SK-N-SH (cell line): ENCODE results near the gene RASIP1. TPM values are rescaled to one million over a fixed set of nuclear protein-coding genes. Genes with fewer than 3 reads are reported as not detected.

Source experiments
- CTCF ChIA-PET: fragments of 300-600, 350-600 bp; formaldehyde crosslinking; extraction: SDS; loops from one replicate; lab custom pipeline; 2021; lab: Yijun Ruan, JAX
- POLR2A ChIA-PET: fragments of 350-600 bp; sonication (Branson Sonifier 250); formaldehyde crosslinking; extraction: SDS; loops from one replicate; lab custom pipeline; 2020; ENCODE audit warnings: antibody characterized with exemption, inconsistent platforms; lab: Yijun Ruan, JAX
- DNase-seq: peaks from one replicate; pipeline ENCODE4 v3.0.0; 2012
- H2AFZ ChIP-seq: fragments of 200-600 bp; sonication (generic); 2 replicates; pipeline ENCODE4 v1.8.1; 2016; ENCODE audit warnings: antibody characterized with exemption, mild to moderate bottlenecking, low read depth
- H3F3A ChIP-seq: fragments of 200-600 bp; sonication (generic); replicated peaks from 2 replicates; pipeline ENCODE3; 2016; ENCODE audit warnings: antibody characterized with exemption, mild to moderate bottlenecking; ENCODE audit not compliant: insufficient read depth
- H3K27ac ChIP-seq, 2 experiments: fragments of 200-500 bp in 1 of 2; fragments of 200-600 bp in 1 of 2; sonication (Bioruptor generic) in 1 of 2; sonication (generic), shearing (Covaris generic) in 1 of 2; 2 replicates each; pipeline versions ENCODE4 v1.5.1 to v1.6.1; 2014 to 2016; ENCODE audit warnings: low read depth in 2 of 2, inconsistent platforms in 1 of 2, low read length in 1 of 2, mild to moderate bottlenecking in 1 of 2, mixed read lengths in 1 of 2
- H3K27me3 ChIP-seq: fragments of 200-600 bp; sonication (generic), shearing (Covaris generic); 2 replicates; pipeline ENCODE4 v1.6.1; 2016; ENCODE audit warnings: mixed run types; ENCODE audit not compliant: insufficient read depth
- H3K36me3 ChIP-seq, 2 experiments: fragments of 200-500 bp in 1 of 2; fragments of 200-600 bp in 1 of 2; sonication (Bioruptor generic) in 1 of 2; sonication (generic) in 1 of 2; replicated peaks in 1 of 2; 2 replicates each; pipeline versions ENCODE3 to v1.5.1; 2014 to 2016; ENCODE audit warnings: low read length in 1 of 2, mild to moderate bottlenecking in 1 of 2; ENCODE audit not compliant: insufficient read depth in 2 of 2, control insufficient read depth in 1 of 2
- H3K4me1 ChIP-seq, 2 experiments: fragments of 200-500 bp in 1 of 2; fragments of 200-600 bp in 1 of 2; sonication (Bioruptor generic) in 1 of 2; sonication (generic), shearing (Covaris generic) in 1 of 2; 2 replicates each; pipeline versions ENCODE4 v1.5.1 to v1.6.1; 2014 to 2016; ENCODE audit warnings: low read depth in 1 of 2, low read length in 1 of 2, mixed run types in 1 of 2; ENCODE audit not compliant: insufficient read depth in 2 of 2, control insufficient read depth in 1 of 2
- H3K4me2 ChIP-seq: fragments of 200-600 bp; sonication (generic), shearing (Covaris generic); 2 replicates; pipeline ENCODE4 v1.6.1; 2017; ENCODE audit warnings: mixed run types
- H3K4me3 ChIP-seq, 2 experiments: fragments of 200-500 bp in 1 of 2; fragments of 200-600 bp in 1 of 2; sonication (Bioruptor generic) in 1 of 2; sonication (generic), shearing (Covaris generic) in 1 of 2; 2 replicates each; pipeline versions ENCODE4 v1.5.1 to v1.8.1; 2014 to 2016; ENCODE audit warnings: low read depth in 2 of 2, inconsistent platforms in 1 of 2, low read length in 1 of 2, mild to moderate bottlenecking in 1 of 2, mixed read lengths in 1 of 2, moderate library complexity in 1 of 2
- H3K79me2 ChIP-seq: fragments of 200-600 bp; sonication (generic); 2 replicates; pipeline ENCODE4 v1.8.1; 2017; ENCODE audit warnings: mild to moderate bottlenecking; ENCODE audit not compliant: insufficient read depth
- H3K9ac ChIP-seq: fragments of 200-600 bp; sonication (generic); 2 replicates; pipeline ENCODE4 v1.6.1; 2017; ENCODE audit warnings: mixed run types
- H3K9me2 ChIP-seq: fragments of 200-600 bp; sonication (generic); 2 replicates; pipeline ENCODE4 v1.6.1; 2017; ENCODE audit warnings: mixed run types
- H3K9me3 ChIP-seq: fragments of 200-600 bp; sonication (generic); 2 replicates; pipeline ENCODE4 v1.6.1; 2017; ENCODE audit warnings: mixed run types, mild to moderate bottlenecking, moderate library complexity
- H4K20me1 ChIP-seq: fragments of 200-600 bp; sonication (generic); 2 replicates; pipeline ENCODE4 v1.6.1; 2017; ENCODE audit warnings: mild to moderate bottlenecking, mixed run types; ENCODE audit not compliant: insufficient read depth
- MEF2A ChIP-seq: IDR thresholded peaks from 2 replicates; pipeline ENCODE4 v1.4.0; 2012; ENCODE audit warnings: low read depth, borderline replicate concordance
- REST ChIP-seq: IDR thresholded peaks from 2 replicates; pipeline ENCODE4 v1.6.1; 2012; ENCODE audit warnings: mild to moderate bottlenecking, low read depth, low read length, moderate library complexity
- WGBS: methylation state at CpG from one replicate; pipeline ENCODE4 v1.1.6; 2017; ENCODE audit warnings: low lambda C conversion rate; 5-methylcytosine and 5-hydroxymethylcytosine counted together
- polyA plus RNA-seq, 3 experiments: library from polyadenylated mRNA; depleted of rRNA; stranded (reverse); fragments of >200 nt; gene quantifications; 2 replicates each; pipeline ENCODE4 v1.2.3, GENCODE V29; 2012
- TF ChIP-seq, protein P1 (sequence below): fragments of 200-600 bp; sonication (generic); IDR thresholded peaks from 2 replicates; pipeline ENCODE4 v1.6.1; 2017; ENCODE audit warnings: antibody characterized with exemption, mild to moderate bottlenecking, moderate library complexity
- TF ChIP-seq, protein P2 (sequence below): IDR thresholded peaks from 2 replicates; pipeline ENCODE4; 2012

Gene RASIP1
- polyA plus RNA-seq, 1 of the 3 experiments (the other 2 are of a cell fraction), result 0.41 TPM

GRCh38 chr19:48671446-48671995 is 68.9 kb downstream of the RASIP1 start:
- no peak for DNase-seq
- no peak for TF ChIP-seq MEF2A
- TF ChIP-seq, protein P1, sequence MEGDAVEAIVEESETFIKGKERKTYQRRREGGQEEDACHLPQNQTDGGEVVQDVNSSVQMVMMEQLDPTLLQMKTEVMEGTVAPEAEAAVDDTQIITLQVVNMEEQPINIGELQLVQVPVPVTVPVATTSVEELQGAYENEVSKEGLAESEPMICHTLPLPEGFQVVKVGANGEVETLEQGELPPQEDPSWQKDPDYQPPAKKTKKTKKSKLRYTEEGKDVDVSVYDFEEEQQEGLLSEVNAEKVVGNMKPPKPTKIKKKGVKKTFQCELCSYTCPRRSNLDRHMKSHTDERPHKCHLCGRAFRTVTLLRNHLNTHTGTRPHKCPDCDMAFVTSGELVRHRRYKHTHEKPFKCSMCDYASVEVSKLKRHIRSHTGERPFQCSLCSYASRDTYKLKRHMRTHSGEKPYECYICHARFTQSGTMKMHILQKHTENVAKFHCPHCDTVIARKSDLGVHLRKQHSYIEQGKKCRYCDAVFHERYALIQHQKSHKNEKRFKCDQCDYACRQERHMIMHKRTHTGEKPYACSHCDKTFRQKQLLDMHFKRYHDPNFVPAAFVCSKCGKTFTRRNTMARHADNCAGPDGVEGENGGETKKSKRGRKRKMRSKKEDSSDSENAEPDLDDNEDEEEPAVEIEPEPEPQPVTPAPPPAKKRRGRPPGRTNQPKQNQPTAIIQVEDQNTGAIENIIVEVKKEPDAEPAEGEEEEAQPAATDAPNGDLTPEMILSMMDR, result no peak
- TF ChIP-seq REST, result no peak
- CTCF ChIA-PET, result interaction anchor here (1.5 kb wide), 1 partner anchor 26 kb away, joined by 4 read pairs; the partner anchor contains the start of gene CA11
- Histone ChIP-seq H3F3A (no peaks in the 10 kb centered on the region), H3K27ac (no peak overlapping the region), H3K4me3 (no peak overlapping the region), H3K79me2 (no peaks in the 10 kb centered on the region), H4K20me1 (no peaks in the 10 kb centered on the region), H3K9ac (no peak overlapping the region), H3K36me3 (no peaks in the 10 kb centered on the region), H3K4me2 (no peak overlapping the region), H3K9me3 (no peaks in the 10 kb centered on the region), H2AFZ (no peak overlapping the region), H3K4me1 (peaks cover 0 to 8% of the 10 kb centered on the region in 2 experiments; a peak in 1 of 4 replicates), H3K27me3 (no peaks in the 10 kb centered on the region), H3K9me2 (no peaks in the 10 kb centered on the region)
- POLR2A ChIA-PET, result no interaction called here
- 71% methylated on average over 9 of the region's 10 CpGs for WGBS

- ChIA-PET CTCF (interaction anchor here (1.5 kb wide), 1 partner anchor 25 kb away, joined by 4 read pairs; the partner anchor contains the start of gene CA11), POLR2A (no interaction called here)
- Histone ChIP-seq H4K20me1 (no peaks in the 10 kb centered on the region), H3K4me3 (no peak overlapping the region), H3K79me2 (no peaks in the 10 kb centered on the region), H3K9ac (no peak overlapping the region), H3K9me3 (no peaks in the 10 kb centered on the region), H3K4me2 (no peak overlapping the region), H3K36me3 (no peaks in the 10 kb centered on the region), H2AFZ (no peak overlapping the region), H3F3A (no peaks in the 10 kb centered on the region)
- no peak for DNase-seq
- TF ChIP-seq, protein P2, sequence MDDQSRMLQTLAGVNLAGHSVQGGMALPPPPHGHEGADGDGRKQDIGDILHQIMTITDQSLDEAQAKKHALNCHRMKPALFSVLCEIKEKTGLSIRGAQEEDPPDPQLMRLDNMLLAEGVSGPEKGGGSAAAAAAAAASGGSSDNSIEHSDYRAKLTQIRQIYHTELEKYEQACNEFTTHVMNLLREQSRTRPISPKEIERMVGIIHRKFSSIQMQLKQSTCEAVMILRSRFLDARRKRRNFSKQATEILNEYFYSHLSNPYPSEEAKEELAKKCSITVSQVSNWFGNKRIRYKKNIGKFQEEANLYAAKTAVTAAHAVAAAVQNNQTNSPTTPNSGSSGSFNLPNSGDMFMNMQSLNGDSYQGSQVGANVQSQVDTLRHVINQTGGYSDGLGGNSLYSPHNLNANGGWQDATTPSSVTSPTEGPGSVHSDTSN, result no peak
- TF ChIP-seq, all 33 proteins: peak for 0
- Histone ChIP-seq H3K27me3 (no peaks in the 10 kb centered on the region), H3K9me2 (no peaks in the 10 kb centered on the region), H3K4me1 (peaks cover 0 to 8% of the 10 kb centered on the region in 2 experiments; a peak in 1 of 4 replicates), H3K27ac (no peak overlapping the region)
- WGBS, result 88% methylated on average over 14 of the region's 21 CpGs
Measured at GRCh38 chr19:48670699-48671445, 69.5 kb downstream of the RASIP1 start.

Other genes with a start within 250 kb of the RASIP1 start
- gene LMTK3, start 228.8 kb downstream of the RASIP1 start, polyA plus RNA-seq (2012; rRNA removed), result 2.0 and 3.2 TPM in 2 replicates
- 0.86 and 0.92 TPM in 2 replicates for gene SULT2B1, start 188.4 kb downstream of the RASIP1 start, polyA plus RNA-seq (2012; rRNA removed)
- not detected in 2 replicates for gene SPACA4, start 133.9 kb downstream of the RASIP1 start, polyA plus RNA-seq (2012; rRNA removed)
- 0.44 TPM in 1 of 2 replicates, not detected in the other for gene FAM83E, start 125.5 kb downstream of the RASIP1 start, polyA plus RNA-seq (2012; rRNA removed)
- gene RPL18, start 121.4 kb downstream of the RASIP1 start, polyA plus RNA-seq (2012; rRNA removed), result 2,114 and 2,225 TPM in 2 replicates
- 14.1 and 14.8 TPM in 2 replicates for gene SPHK2, start 121.1 kb downstream of the RASIP1 start, polyA plus RNA-seq (2012; rRNA removed)
- gene DBP, start 103.2 kb downstream of the RASIP1 start, polyA plus RNA-seq (2012; rRNA removed), result 7.8 and 12.6 TPM in 2 replicates
- gene CA11, start 94.4 kb downstream of the RASIP1 start, polyA plus RNA-seq (2012; rRNA removed), result 13.1 and 13.5 TPM in 2 replicates
- 0.57 and 0.74 TPM in 2 replicates for gene NTN5, start 67.6 kb downstream of the RASIP1 start, polyA plus RNA-seq (2012; rRNA removed)
- not detected in 2 replicates for gene FUT2, start 44.6 kb downstream of the RASIP1 start, polyA plus RNA-seq (2012; rRNA removed)
- gene MAMSTR, start 20.9 kb downstream of the RASIP1 start, polyA plus RNA-seq (2012; rRNA removed), result 0.70 and 1.1 TPM in 2 replicates
- 0.03 TPM in 2 replicates for gene IZUMO1, start 6.3 kb upstream of the RASIP1 start, polyA plus RNA-seq (2012; rRNA removed)
- gene FUT1, start 12.0 kb upstream of the RASIP1 start, polyA plus RNA-seq (2012; rRNA removed), result 0.03 and 0.08 TPM in 2 replicates
- gene FGF21, start 14.9 kb upstream of the RASIP1 start, polyA plus RNA-seq (2012; rRNA removed), result not detected in 2 replicates
- gene BCAT2, start 70.4 kb upstream of the RASIP1 start, polyA plus RNA-seq (2012; rRNA removed), result 70.6 and 71.6 TPM in 2 replicates
- 27.9 and 29.7 TPM in 2 replicates for gene HSD17B14, start 95.9 kb upstream of the RASIP1 start, polyA plus RNA-seq (2012; rRNA removed)
- gene PLEKHA4, start 128.0 kb upstream of the RASIP1 start, polyA plus RNA-seq (2012; rRNA removed), result 4.7 and 5.6 TPM in 2 replicates
- gene PPP1R15A, start 131.8 kb upstream of the RASIP1 start, polyA plus RNA-seq (2012; rRNA removed), result 62.3 and 73.7 TPM in 2 replicates
- 0.03 and 0.08 TPM in 2 replicates for gene TULP2, start 158.1 kb upstream of the RASIP1 start, polyA plus RNA-seq (2012; rRNA removed)
- gene NUCB1, start 159.7 kb upstream of the RASIP1 start, polyA plus RNA-seq (2012; rRNA removed), result 259 and 397 TPM in 2 replicates
- 0.31 and 0.72 TPM in 2 replicates for gene DHDH, start 193.1 kb upstream of the RASIP1 start, polyA plus RNA-seq (2012; rRNA removed)
- 278 and 640 TPM in 2 replicates for gene BAX, start 214.3 kb upstream of the RASIP1 start, polyA plus RNA-seq (2012; rRNA removed)
- 587 and 875 TPM in 2 replicates for gene FTL, start 224.7 kb upstream of the RASIP1 start, polyA plus RNA-seq (2012; rRNA removed)